Fibroblast of upper back skin (primary cell): ENCODE measurements around the gene TRMT112.

Source experiments
- DNase-seq: peaks from one replicate; pipeline ENCODE4 v3.0.0-alpha.2; 2013

The TRMT112 gene

DNA sequence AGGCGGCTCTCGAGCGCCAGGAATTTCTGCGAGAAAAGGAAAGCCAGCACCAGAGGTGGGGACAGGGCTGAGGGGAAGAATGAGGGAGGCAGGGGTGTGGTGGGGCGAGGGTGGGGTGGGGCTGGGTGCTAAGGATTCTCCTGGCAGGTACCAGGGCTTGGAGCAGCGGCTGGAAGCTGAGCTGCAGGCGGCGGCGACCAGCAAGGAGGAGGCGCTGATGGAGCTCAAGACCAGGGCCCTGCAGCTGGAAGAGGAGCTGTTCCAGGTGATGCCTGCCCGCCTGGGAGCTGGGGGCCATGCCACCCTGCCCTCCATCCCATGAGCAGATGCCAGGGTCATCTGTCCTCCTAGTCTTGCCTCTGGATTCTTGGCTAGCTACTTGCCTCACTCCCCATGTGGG is 32.0 kb upstream of the TRMT112 start:
- DNase-seq = no peak

DNA sequence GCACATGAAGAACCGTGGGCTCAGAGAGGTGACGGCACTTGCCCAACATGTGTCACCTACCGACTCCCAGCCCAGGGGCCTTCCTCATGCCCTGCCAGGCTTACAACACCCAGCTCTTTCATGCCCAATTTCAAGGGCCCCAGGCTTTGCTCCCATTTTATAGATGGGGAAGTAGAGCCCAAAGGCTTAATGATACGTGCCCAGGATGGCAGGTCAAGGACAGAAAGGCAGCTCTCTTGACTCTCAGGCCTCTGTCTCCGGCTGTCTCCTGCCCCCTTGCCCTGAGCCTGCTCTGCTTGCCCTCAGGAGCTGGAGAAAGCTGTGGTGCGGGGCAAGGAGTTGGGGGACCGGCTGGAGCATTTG is 31.6 kb upstream of the TRMT112 start:
- no peak for DNase-seq

DNA sequence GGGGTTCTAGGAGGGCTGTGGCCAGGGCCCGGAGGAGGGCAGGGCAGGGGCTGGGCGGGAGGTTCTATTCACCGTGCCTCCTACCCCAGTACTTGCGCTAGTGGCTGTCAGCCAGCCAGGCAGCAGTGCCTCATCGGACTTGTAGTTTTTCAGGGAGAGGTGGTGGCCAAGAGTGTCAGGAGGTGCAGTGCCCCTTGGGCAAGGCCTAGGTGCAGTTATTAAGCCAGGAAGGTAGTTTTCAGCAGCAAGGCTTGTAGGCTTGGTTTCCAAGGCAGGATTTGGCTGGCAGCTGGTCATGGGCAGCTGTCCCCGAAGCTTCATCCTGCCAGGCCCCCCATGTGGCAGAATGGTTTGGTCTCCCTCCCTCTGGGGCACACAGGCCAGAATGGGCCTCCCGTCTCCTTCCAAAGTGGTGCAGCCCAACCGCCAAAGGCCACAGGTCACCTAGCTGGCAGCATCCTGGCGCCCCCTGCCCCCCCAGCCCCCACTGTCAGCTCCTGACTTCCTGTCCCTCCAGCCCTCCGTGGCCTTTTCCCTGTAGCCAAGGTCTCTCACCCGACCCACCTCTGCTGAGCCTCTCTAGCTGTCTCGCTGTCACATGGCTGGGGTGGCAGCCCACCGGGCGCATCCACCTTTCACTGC is 31.1 kb upstream of the TRMT112 start:
- DNase-seq = no peak

DNA sequence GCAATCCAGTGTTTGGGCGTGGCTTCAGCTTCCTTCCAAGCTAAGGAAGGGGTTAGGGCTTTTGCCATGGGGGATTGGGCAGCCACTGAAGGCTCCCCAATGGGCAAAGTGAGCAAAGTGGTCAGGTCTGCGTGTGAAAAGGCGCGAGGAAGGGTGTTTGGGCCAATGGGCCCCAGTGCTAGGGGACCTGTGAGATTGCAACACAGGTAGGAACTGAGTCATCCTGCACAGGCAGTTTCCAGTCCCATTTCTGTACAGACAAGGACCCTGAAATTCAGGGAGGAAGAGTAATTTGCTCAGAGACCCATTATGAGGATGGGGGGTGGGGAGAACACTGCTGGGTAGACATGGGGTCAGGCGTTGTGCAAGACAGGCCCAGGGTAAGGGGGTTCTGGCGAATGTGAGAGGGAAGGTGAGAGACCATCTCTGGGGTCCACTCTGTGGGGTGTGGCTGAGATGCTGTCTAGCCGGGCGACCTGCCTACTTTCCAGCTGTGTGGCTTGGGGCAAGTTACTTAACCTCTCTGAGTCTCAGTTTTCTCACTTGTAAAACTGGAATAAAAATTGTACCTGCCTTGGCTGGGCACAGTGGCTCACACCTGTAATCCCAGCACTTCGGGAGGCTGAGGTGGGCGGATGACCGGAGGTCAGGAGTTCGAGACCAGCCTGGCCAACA is 30.0 kb upstream of the TRMT112 start:
- no peak for DNase-seq

DNA sequence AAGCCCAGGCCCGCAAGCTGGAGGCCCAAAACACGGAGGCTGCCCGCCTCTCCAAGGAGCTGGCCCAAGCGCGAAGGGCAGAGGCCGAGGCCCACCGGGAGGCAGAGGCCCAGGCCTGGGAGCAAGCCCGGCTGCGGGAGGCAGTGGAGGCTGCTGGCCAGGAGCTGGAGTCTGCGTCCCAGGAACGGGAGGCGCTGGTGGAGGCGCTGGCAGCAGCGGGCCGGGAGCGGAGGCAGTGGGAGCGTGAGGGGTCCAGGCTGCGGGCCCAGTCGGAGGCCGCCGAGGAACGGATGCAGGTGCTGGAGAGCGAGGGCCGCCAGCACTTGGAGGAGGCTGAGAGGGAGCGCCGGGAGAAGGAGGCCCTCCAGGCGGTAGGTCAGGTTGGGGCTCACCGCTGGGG is 27.4 kb upstream of the TRMT112 start:
- no peak for DNase-seq

DNA sequence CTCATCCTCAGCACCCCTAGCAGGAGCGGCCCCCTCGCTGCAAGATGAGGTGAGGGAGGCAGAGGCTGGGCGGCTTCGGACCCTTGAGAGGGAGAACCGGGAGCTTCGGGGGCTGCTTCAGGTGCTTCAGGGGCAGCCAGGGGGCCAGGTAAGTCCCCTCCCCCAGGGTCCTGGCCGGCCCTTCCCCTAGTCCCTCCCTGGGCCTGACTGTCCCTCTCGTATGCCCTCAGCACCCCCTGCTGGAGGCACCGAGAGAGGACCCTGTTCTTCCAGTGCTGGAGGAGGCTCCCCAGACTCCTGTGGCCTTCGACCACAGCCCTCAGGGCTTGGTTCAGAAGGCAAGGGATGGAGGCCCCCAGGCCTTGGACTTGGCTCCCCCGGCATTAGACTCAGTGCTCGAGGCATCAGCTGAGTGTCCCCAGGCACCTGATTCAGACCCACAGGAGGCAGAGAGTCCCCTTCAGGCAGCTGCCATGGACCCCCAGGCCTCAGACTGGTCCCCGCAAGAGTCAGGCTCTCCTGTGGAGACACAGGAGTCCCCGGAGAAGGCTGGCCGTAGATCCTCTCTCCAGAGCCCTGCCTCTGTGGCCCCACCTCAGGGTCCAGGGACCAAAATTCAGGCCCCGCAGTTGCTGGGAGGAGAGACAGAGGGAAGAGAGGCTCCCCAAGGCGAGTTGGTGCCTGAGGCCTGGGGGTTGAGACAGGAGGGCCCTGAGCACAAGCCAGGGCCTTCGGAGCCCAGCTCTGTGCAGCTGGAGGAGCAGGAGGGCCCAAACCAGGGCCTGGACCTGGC is 26.6 kb upstream of the TRMT112 start:
- no peak for DNase-seq

DNA sequence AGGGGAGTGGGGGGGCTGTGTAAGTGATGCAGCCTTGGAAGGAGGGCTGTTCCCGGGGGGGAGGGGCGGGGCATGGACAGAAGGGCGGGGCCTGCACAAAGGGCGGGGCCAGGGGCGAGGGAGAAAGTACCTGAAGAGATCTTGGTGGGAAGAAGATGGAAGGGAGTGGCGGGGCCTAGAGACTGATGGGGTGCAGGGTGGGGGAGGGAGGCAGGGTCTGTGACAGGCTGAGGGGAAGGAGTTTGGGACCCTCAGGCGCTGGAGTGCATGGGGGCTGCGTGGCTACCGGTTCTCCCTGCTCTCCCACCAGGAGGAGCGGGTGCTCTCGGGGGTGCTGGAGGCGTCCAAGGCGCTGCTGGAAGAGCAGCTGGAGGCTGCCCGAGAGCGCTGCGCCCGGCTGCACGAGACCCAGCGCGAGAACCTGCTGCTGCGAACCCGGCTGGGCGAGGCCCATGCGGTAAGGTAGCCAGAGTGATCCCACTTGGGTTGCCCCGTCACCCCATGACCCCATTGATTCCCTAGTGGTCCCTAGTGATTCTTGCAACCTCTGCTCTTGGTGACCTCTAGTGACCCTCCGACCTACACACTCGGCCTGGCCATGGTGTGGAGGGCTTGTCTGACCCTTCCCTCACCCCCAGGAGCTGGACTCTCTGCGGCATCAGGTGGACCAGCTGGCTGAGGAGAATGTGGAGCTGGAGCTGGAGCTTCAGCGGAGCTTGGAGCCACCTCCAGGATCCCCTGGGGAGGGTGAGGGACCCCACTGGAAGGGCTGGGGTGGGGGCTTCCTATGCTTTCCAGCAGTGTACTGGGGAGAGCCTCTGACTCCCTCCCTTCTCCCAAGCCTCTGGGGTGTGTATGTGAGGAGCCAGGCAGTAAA is 25.7 kb upstream of the TRMT112 start:
- no peak for DNase-seq

DNA sequence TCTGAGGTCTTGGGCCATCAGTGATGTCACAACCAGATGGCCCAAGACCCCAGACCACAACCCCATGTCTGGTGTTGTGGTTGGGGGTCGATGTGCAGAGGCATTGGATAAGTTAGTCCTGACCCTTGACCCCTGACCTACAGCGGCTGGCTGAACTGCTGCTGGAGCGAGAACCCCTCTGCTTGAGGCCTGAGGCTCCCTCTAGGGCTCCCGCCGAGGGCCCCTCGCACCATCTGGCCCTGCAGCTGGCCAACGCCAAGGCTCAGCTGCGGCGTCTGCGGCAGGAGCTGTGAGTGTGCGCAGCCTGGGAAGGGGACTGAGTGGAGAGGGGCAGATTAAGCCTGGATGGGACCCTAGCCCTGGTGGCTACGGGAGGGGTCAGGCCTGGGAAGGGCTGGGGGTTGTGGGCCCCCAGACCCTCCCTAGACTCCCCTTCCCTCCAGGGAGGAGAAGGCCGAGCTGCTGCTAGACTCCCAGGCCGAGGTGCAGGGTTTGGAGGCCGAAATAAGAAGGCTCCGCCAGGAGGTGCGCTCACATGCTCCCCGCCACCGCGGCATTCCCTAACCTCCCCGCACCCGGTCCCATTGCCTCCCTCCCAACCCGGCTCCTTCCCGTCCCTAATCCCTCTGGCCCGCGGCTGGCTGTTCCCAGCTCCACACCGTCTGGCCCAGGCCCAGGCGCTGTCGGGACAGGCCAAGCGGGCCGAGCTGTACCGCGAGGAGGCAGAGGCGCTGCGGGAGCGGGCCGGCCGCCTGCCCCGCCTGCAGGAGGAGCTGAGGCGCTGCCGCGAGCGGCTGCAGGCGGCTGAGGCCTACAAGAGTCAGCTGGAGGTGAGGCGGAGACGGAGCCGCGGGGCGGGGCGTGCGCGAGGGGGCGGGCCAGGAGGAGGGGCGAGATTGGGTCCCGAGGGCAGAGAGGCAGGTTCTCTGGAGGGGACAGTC is 24.8 kb upstream of the TRMT112 start:
- peak; percentile 81 for DNase-seq

DNA sequence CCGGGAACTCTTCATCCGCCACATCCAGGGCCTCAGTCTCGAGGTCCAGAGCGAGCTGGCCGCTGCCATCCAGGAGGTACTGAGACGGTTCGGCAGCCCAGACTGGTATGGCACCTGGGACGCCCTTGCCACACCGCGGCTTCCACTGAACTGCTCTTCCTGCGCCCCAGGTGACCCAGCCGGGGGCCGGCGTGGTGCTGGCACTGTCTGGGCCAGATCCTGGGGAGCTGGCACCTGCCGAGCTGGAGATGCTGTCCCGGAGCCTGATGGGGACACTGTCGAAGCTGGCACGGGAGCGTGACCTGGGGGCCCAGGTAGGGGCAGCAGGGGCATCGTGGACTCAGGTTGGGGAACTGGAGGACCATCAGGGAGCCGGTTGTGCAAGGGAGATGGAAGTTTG is 24.1 kb upstream of the TRMT112 start:
- DNase-seq = no peak

DNA sequence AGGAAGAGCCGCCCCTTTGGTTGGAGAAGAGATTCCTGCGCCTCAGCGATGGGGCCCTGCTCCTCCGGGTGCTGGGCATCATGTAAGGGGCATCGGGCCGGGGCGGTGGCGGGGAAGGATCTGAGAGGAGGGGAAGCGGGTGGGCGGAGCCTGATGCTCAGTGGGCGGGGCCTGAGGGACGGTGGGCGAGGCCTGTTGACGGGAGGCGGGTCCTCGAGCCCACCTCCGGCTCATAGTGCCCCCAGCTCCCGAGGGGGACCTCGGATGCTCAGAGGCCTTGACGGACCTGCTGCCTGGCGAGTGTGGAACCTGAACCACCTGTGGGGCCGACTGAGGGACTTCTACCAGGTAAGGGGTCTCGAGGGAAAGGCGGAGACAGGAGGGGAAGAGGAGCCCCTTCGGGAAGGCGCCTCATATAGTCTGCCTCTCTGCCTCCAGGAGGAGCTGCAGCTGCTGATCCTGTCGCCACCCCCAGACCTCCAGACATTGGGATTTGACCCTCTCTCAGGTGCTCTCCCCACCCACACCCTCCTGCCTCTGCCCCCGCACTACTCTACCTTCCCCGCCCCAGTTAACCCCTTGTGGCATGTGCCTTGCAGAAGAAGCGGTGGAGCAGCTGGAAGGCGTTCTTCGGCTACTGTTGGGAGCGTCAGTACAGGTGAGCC is 23.4 kb upstream of the TRMT112 start:
- no peak for DNase-seq

DNA sequence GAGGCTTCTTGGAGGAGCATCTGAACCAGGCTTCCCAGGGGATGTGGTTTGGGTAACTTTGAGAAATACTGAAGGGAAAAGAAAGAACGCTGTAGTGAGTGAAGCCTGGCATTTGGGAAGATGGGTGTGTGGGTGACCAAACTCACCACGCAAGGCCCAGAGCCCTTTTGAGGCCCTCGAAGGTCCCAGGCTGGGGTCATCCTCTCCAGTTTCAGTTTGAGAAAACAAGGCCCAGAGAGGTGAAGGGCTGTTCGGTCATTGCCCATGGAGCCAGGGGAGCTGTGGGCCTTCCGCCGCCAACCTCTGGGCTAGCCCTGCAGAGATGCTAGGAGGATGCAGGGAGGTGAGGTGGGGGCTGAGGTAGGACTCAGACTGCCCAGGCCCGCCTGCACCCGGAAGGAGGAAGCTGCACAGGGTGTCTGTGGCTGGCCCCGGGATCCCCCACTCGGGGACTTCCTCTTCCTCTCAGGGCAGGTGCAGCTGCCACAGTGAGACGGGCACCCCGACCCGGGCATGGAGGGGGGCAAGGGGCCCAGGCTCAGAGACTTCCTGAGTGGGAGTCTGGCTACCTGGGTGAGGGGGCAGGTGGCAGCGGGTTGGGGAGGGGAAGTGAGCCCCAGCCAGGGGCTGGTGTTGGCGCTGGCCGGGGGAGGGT is 22.5 kb upstream of the TRMT112 start, which contains the start of gene CCDC88B:
Gene CCDC88B, plus strand, starts transcription at position 451 of the 655 bp plus-strand sequence. Its CDS starts 63 bp downstream, at position 514.
- DNase-seq = no peak

DNA sequence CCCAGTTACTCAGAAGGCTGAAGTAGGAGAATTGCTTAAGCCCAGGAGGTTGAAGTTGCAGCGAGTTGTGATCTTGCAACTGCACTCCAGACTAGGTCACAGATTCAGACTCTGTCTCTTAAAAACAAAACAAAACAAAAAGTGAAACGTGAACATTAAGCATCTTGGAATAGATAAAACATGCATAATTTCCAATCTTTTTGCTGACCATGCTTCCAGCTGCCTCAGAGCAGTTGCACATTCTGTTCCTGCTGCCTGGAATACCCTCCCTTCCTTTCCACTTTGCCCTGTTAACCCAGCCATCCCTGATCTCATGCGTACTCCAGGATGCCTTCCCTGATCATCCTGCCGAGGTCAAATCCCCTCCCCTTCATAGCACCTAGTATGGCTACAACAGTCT is 21.9 kb upstream of the TRMT112 start:
- no peak for DNase-seq

DNA sequence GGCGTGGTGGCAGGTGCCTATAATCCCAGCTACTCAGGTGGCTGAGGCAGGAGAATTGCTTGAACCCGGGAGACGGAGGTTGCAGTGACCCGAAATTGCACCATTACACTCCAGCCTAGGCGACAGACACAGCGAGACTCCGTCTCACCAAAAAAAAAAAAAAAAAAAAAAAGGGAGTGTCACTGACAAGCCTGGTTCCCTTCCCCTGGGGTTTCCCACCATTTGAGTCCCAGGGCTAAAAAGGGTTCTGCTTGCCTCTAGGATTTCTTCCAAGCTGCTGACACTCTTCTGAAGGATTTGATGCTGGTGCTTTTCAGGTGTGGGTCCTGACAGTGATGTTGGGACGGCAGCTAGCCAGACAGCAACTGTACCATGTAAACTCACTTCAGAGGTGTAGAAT is 21.4 kb upstream of the TRMT112 start:
- no peak for DNase-seq

DNA sequence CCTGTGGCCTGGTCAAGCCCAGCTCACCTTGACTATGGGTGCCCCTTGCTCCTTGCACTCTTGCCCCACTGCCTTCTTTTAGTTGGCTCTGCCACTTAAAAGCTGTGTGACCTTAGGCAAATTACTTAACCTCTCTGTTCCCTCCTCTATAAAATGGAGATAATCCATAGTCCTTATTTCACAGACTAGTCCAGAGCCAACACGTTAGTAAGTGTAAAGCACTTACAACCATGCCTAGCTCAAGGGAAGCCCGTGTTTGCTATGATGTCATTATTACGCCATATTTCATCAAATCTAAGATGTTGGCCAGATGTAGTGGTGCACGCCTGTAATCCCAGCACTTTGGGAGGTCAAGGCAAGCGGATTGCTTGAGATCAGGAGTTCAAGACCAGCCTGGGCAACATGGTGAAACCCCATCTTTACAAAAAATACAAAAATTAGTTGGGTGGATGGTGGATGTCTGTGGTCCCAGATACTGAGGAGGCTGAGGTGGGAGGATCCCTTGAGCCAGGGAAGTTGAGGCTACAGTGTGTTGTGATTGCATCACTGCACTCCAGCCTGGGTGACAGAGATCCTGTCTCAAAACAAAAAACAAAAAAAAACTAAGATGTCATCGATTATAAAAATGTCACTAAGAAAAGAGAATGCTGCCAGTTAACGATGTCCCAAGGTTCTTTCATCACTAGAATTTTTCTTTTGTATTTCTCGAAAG is 20.3 kb upstream of the TRMT112 start:
- DNase-seq = no peak

DNA sequence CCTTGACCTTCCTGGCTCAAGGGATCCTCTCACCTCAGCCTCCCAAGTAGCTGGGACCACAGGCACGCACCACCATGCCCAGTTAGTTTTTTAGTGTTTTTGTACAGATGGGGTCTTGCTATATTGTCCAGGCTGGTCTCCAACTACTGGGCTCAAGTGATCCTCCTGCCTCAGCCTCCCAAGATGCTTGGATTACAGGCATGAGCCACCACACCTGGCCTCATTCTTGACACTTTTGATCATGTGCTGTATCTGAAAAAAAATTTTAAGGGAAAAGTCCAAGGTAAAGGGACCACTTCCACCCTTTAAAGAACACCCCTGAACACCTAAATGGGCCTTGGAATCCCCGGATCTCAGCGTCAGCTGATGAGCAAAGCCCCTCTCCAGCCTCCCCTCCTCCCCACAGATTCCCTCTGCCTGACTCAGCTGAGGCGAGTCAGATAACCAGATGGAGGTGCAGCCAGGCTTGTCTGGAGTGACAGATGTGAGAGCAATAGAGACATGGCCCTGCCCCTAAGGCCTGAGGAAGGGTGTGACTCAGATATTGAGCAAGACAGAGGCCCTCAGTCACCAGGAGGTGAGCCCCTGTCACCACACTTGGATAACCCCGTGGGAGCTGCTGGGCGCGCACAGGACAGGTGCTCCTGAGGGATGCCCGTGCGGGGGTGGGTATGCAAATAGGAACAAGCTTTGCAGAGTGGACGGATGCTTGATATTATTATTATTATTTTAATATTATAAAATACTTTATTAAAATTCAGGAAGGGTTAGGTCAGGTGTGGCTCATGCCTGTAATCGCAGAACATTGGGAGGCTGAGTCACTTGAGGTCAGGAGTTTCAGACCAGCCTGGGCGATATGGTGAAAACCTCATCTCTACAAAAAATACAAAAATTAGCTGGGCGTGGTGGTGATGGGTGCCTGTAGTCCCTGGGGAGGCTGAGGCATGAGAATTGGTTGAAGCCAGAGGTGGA is 17.7 kb upstream of the TRMT112 start:
- peak; percentile 95 for DNase-seq

DNA sequence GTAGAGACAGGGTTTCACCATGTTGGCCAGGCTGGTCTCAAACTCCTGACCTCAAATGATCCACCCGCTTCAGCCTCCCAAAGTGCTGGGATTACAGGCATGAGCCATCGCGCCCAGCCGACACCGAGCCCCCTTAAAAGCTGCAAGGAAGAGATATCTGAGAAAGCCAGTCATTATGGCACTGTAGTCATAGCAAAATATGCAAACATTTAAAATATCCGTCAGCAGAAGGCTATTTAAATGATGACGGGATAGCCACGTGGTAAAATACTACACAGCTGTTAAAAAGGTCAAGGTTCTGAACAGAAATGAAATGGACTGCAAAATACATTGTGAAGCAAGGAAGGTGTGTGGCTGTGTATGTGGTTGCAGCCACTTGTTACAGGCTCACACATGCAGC is 16.2 kb upstream of the TRMT112 start:
- no peak for DNase-seq

DNA sequence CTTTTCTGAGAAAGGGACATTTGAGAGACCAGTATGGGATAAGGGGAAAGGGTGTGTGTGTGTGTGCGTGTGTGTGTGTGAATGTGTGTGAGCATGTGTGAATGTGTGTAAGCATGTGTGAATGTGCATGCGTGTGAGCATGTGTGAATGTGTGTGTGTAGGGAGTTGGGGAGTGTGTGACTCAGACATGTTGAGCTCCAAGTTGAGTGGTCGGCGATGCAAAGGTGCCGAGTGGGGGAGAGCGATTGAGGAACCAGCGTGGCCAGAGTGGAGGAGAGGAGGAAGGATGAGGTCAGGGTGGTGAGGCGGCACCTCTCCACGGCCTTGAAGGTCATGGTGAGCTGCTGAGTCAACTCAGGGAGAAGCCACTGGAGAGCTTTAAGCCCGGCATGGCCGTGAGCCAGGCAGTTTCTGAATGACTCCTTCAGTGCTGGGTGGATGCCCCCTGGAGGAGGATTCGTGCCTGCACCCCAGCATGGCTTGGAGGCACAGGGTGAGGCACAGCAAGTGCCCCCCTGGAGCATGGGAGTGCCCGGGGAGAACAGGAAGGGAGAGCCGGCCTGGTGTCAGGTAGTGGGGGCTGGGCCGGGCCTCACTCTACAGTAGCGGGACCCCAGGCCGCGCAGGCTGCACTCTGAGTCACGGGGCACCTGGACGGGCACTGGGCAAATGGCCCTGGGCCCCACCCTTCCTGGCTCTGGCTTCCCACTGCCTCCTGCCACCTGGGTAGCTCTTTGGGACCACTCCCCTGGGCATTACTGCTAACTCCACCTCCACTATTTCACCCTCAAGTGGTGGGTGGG is 14.4 kb upstream of the TRMT112 start:
- DNase-seq = peak; percentile 84

DNA sequence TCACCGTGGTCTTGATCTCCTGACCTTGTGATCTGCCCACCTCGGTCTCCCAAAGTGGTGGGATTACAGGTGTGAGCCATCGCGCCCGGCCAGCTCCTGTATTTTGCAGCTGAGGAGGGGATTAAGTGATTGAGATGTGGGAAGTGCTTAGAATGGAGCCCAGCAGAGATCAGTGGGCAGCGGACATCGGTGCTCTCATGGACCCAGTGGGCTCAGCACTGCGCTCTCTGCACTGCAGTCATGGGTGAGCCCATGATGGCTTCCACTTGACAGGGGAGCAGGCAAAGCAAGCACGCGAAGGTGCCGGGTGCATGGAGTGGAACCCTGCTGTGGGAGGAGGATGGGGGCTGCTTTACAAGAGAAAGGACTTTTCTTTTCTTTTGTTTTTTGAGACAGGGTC is 13.5 kb upstream of the TRMT112 start:
- no peak for DNase-seq
